GM20000 (cell line): ENCODE results near the gene BAZ1A.
"Not testable (repeated sequence)": the region's sequence is repeated elsewhere in the genome, so short reads cannot be mapped to it uniquely, and the experiment has no call there.

Source experiments
- DNase-seq: peaks from one replicate; pipeline ENCODE4 v3.0.0; 2012; ENCODE audit warnings: low spot score
- TF ChIP-seq, protein P1 (sequence below): IDR thresholded peaks from 2 replicates; pipeline ENCODE4 v1.5.1; 2012; ENCODE audit warnings: mild to moderate bottlenecking, control low read depth; ENCODE audit errors: extremely low read depth, missing control alignments

BAZ1A gene

GRCh38 chr14:34824256-34824655 lies 50.9 kb downstream of the BAZ1A start:
- no peak for DNase-seq
- TF ChIP-seq, protein P1, sequence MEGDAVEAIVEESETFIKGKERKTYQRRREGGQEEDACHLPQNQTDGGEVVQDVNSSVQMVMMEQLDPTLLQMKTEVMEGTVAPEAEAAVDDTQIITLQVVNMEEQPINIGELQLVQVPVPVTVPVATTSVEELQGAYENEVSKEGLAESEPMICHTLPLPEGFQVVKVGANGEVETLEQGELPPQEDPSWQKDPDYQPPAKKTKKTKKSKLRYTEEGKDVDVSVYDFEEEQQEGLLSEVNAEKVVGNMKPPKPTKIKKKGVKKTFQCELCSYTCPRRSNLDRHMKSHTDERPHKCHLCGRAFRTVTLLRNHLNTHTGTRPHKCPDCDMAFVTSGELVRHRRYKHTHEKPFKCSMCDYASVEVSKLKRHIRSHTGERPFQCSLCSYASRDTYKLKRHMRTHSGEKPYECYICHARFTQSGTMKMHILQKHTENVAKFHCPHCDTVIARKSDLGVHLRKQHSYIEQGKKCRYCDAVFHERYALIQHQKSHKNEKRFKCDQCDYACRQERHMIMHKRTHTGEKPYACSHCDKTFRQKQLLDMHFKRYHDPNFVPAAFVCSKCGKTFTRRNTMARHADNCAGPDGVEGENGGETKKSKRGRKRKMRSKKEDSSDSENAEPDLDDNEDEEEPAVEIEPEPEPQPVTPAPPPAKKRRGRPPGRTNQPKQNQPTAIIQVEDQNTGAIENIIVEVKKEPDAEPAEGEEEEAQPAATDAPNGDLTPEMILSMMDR: no peak

DNA sequence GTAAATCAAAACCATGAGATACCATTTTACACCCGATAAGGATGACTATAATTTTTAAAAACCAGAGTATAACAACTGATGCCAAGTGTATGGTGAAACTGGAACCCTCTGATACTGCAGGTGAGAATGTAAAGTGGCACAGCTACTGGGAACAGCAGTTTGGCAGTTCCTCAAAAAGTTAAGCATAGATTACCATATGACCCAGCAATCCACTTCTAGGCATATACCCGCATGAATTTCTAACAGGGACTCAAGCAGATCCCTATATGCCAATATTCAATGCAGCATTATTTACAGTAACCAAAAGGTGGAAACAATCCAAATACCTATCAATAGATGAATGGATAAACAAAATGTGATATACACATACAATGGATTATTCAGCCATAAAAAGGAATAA lies 57.4 kb downstream of the BAZ1A start:
- DNase-seq: no peak
- TF ChIP-seq, protein P1: no peak

GRCh38 chr14:34810028-34810427 lies 65.1 kb downstream of the BAZ1A start:
- TF ChIP-seq, protein P1: no peak
- no peak for DNase-seq

DNA sequence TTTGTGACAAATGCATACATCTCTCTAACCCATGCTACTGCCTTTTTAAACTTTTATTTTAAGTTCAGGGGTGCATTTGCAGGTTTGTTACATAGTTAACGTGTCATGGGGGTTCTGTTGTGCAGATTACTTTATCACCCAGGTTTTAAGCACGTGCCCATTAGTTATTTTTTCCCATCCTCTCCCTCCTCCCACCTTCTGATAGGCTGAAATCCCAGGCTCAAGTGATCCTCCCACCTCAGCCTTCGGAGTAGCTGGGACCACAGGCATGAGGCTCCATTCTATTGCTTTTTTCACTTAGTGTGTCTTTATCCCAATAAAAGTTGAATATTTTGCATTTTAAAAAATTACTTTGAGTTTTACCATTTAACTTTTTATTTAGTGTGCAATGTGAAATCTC lies 68.9 kb downstream of the BAZ1A start:
- no peak for DNase-seq
- TF ChIP-seq, protein P1: no peak

DNA sequence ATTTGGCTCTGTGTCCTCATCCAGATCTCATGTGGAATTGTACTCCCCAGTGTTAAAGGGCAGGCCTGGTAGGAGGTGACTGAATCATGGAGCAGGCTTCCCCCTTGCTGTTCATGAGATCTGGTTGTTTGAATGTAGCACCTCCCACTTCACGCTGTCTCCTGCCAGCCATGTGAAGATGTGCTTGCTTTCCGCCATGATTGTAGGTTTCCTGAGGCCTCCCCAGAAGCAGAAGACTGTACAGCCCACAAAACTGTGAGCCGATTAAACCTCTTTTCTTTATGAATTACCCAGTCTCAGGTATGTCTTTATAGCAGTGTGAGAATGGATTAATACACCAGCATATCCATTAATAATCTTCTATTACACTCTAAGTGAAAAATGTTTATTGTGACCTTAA lies 70.2 kb downstream of the BAZ1A start:
- DNase-seq: no peak

GRCh38 chr14:34798861-34799260 lies 76.3 kb downstream of the BAZ1A start:
- not testable (repeated sequence) for DNase-seq

More for the DNA sequence above, 70.2 kb downstream of the BAZ1A start:
- TF ChIP-seq, protein P1: no peak

GRCh38 chr14:34797747-34798583 lies 77.2 kb downstream of the BAZ1A start:
- no peak for DNase-seq
- TF ChIP-seq, protein P1: no peak

DNA sequence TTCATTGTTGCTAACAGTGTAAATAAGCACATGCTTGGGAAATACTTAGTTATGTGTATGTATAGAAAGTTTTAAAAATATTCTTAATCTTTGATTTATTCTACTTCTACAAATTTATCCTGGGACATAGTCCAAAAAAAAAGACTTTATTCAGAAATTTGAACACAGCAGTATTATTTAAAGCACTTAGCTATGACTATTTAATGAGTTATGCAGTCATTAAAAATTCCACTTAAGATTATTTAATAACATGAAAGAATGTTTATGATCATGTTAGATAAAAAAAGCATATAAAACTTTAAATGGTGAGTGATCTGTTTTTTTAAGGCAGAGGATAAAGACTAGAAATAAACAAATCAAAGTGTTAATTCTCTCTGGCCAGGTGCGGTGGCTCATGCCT lies 78.3 kb downstream of the BAZ1A start:
- TF ChIP-seq, protein P1: no peak

More for the DNA sequence above, 78.3 kb downstream of the BAZ1A start:
- DNase-seq: no peak
